ENCODE results near the gene BTBD7.
"Not testable (repeated sequence)": the region's sequence is repeated elsewhere in the genome, so short reads cannot be mapped to it uniquely, and the experiment has no call there.

Gene BTBD7

GRCh38 chr14:93369713-93370266, 37.0 kb upstream of the BTBD7 start:
- Histone ChIP-seq H3K27ac (no peak overlapping the region), H3K9me3 (no peaks in the 10 kb centered on the region), H3K4me1 (no peaks in the 10 kb centered on the region), H3K4me3 (no peak overlapping the region), H3K27me3 (no peaks in the 10 kb centered on the region), H3K36me3 (no peaks in the 10 kb centered on the region)
- no peak for TF ChIP-seq CTCF (IDR thresholded peaks at IDR 0.05)
- DNase-seq: no peak
- intact Hi-C loops (cut with DNase I; ENCODE audit: low total_unique reads): no loop called here

- Histone ChIP-seq H3K4me3 (no peak overlapping the region), H3K4me1 (no peaks in the 10 kb centered on the region), H3K36me3 (no peaks in the 10 kb centered on the region), H3K27ac (no peak overlapping the region), H3K27me3 (no peaks in the 10 kb centered on the region), H3K9me3 (no peaks in the 10 kb centered on the region)
- intact Hi-C loops (cut with DNase I; ENCODE audit: low total_unique reads): no loop called here
- no peak for DNase-seq
- TF ChIP-seq CTCF (IDR thresholded peaks at IDR 0.05): no peak
Observed at GRCh38 chr14:93368996-93369712, 36.3 kb upstream of the BTBD7 start.

GRCh38 chr14:93354873-93355272, 22.0 kb upstream of the BTBD7 start:
- H3K36me3 ChIP-seq; H3K27ac ChIP-seq; H3K27me3 ChIP-seq; H3K9me3 ChIP-seq; H3K4me1 ChIP-seq; H3K4me3 ChIP-seq; intact Hi-C loops (cut with DNase I; ENCODE audit: low total_unique reads); DNase-seq: not testable (repeated sequence)

- no peak overlapping the region for H3K27ac ChIP-seq
- intact Hi-C loops (cut with DNase I; ENCODE audit: low total_unique reads): no loop called here
- TF ChIP-seq CTCF (IDR thresholded peaks at IDR 0.05): no peak
- no peaks in the 10 kb centered on the region for H3K36me3 ChIP-seq
- DNase-seq: no peak
- H3K9me3 ChIP-seq: no peaks in the 10 kb centered on the region
- no peaks in the 10 kb centered on the region for H3K27me3 ChIP-seq
- H3K4me1 ChIP-seq: no peaks in the 10 kb centered on the region
- H3K4me3 ChIP-seq: no peak overlapping the region
Observed at GRCh38 chr14:93348292-93348691, 15.5 kb upstream of the BTBD7 start.

- H3K36me3 ChIP-seq: no peaks in the 10 kb centered on the region
- no peak overlapping the region for H3K4me3 ChIP-seq
- no peaks in the 10 kb centered on the region for H3K9me3 ChIP-seq
- no peak for DNase-seq
- H3K27me3 ChIP-seq: no peaks in the 10 kb centered on the region
- TF ChIP-seq CTCF (IDR thresholded peaks at IDR 0.05): no peak
- H3K27ac ChIP-seq: no peak overlapping the region
- H3K4me1 ChIP-seq: no peaks in the 10 kb centered on the region
- intact Hi-C loops (cut with DNase I; ENCODE audit: low total_unique reads): no loop called here
Observed at GRCh38 chr14:93347850-93348249, 15.0 kb upstream of the BTBD7 start.

GRCh38 chr14:93346926-93347721, 14.3 kb upstream of the BTBD7 start, which contains the start of gene COX8C:
TSS of gene COX8C (plus strand) at chr14:93347182. CDS start at chr14:93347269, 87 bp downstream.
- no peak for DNase-seq
- H3K9me3 ChIP-seq: no peaks in the 10 kb centered on the region
- no peaks in the 10 kb centered on the region for H3K27me3 ChIP-seq
- H3K27ac ChIP-seq: no peak within 1 kb of the TSS
- no peak for TF ChIP-seq CTCF (IDR thresholded peaks at IDR 0.05)
- no peaks in the 10 kb centered on the region for H3K36me3 ChIP-seq
- H3K4me1 ChIP-seq: no peaks in the 10 kb centered on the region
- no peak within 1 kb of the TSS for H3K4me3 ChIP-seq
- intact Hi-C loops (cut with DNase I; ENCODE audit: low total_unique reads): no loop called here

Measured in tibial artery (tissue), 4 donors.